Ovary (tissue), 3 donors: ENCODE results near the gene SMURF1.

Experiments
- CTCF ChIP-seq, 3 donors: fragments of 450-650 bp in 2 of 3; fragments of 200-600 bp in 1 of 3; IDR thresholded peaks; one replicate each; pipeline versions ENCODE4 v1.5.1 to v1.8.0; 2016 to 2022; ENCODE audit warnings: antibody characterized with exemption in 3 of 3, mild to moderate bottlenecking in 1 of 3
- EP300 ChIP-seq: sonication (generic); formaldehyde crosslinking; IDR thresholded peaks from one replicate; pipeline ENCODE4 v1.6.1; 2017; ENCODE audit warnings: antibody characterized with exemption
- POLR2A ChIP-seq: fragments of 450-650 bp; IDR thresholded peaks from one replicate; pipeline ENCODE4 v1.6.1; 2017; ENCODE audit warnings: antibody characterized with exemption, mild to moderate bottlenecking, moderate library complexity
- donor health status: DM: no; HTN: no; CAD: no.

- no peak for TF ChIP-seq CTCF (IDR thresholded peaks at IDR 0.05)
- no peak for TF ChIP-seq POLR2A
- TF ChIP-seq EP300, result no peak
Observed at GRCh38 chr7:99078416-99078815, 65.5 kb downstream of the SMURF1 start.
